Measurements from ENCODE around the gene BTC. TPM values are rescaled to one million over a fixed set of nuclear protein-coding genes. Genes with fewer than 3 reads are reported as not detected.

The BTC gene
- total and polyA plus RNA-seq, 9 of the 15 experiments (the other 6 are each of a cell fraction or from before 2014, with no cell fraction given) = not detected

DNA sequence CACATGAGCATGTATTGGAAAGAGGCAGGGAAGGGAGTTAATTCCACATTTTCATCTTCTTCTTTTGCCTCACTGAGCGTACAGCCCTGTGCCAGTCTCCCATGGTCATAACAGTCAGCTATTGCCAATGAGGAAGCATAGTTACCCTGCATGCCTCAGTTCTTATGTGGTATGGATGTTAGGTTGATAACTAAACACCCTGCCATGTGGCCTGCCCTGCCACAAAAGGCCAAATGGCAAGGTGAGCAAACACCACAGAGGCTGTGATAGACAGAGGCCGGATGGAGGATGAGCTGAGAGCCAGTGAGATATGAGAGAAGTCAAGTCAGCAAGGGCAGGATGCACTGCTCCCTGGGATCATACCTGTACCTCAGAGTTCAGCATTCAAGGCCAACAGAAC lies 59.3 kb downstream of the BTC start:
- H3K9me3 ChIP-seq (replicated peaks; ENCODE audit: control insufficient read depth, insufficient read depth, low read depth, low read length) = no peaks in the 10 kb centered on the region
- H3K79me2 ChIP-seq (ENCODE audit: control insufficient read depth, insufficient read depth, low read length) = no peaks in the 10 kb centered on the region
- H3K9me1 ChIP-seq (ENCODE audit: control insufficient read depth, insufficient read depth, low read length) = no peaks in the 10 kb centered on the region
- no peak overlapping the region for H3K4me3 ChIP-seq
- FAIRE-seq (no peak), ATAC-seq (no peak), DNase-seq (ENCODE audit: extremely low read depth in 1 of 4, low spot score in 3 of 4) (no peak)
- WGBS (ENCODE audit: insufficient coverage, low coverage, missing lambda C conversion rate) = 0% methylated on average over 2 of the region's 2 CpGs
- no peaks in the 10 kb centered on the region for H3K4me1 ChIP-seq (replicated peaks in 1 of 2; ENCODE audit: control insufficient read depth in 2 of 2, insufficient read depth in 2 of 2, low read length in 2 of 2)
- no peak overlapping the region for H3K4me2 ChIP-seq (ENCODE audit: insufficient read depth, low read length)
- no peaks in the 10 kb centered on the region for H4K20me1 ChIP-seq (replicated peaks; ENCODE audit: control insufficient read depth, insufficient read depth, low read length)
- intact Hi-C loops (cut with micrococcal nuclease) = no loop called here
- no TSS peak for BruUV-seq (replicated peaks)
- no peaks in the 10 kb centered on the region for H3K36me3 ChIP-seq (ENCODE audit: control insufficient read depth, insufficient read depth, low read length)
- H3K27me3 ChIP-seq (ENCODE audit: control insufficient read depth in 2 of 2, insufficient read depth in 2 of 2, low read length in 2 of 2) = peaks cover 0 to 9% of the 10 kb centered on the region in 2 experiments; a peak in 2 of 5 replicates
- H3K9ac ChIP-seq (ENCODE audit: insufficient read depth in 1 of 2, low read depth in 2 of 2, low read length in 2 of 2) = no peak overlapping the region
- POLR2A ChIA-PET = no interaction called here
- CTCF ChIA-PET (ENCODE audit: low intra/inter-chr PET ratio) = no interaction called here
- no peak overlapping the region for H3K27ac ChIP-seq (ENCODE audit: extremely low read depth, low read depth, low read length)
- in situ Hi-C loops (cut with MboI) = no loop called here
- no peak overlapping the region for H2AFZ ChIP-seq (ENCODE audit: low read depth, low read length)
- no peak for TF ChIP-seq ZNF766 (CRISPR knock-in tag; conservative IDR thresholded peaks at IDR 0.05)
- no peak for TF ChIP-seq ZNF197 (CRISPR knock-in tag; IDR thresholded peaks at IDR 0.05; ENCODE audit: low read depth)
- TF ChIP-seq EGR1 (conservative IDR thresholded peaks at IDR 0.05) = no peak
- TF ChIP-seq PHTF2 (CRISPR knock-in tag; IDR thresholded peaks at IDR 0.05) = no peak
- TF ChIP-seq E4F1 (CRISPR knock-in tag; IDR thresholded peaks at IDR 0.05; ENCODE audit: borderline replicate concordance) = no peak
- no peak for TF ChIP-seq KLF1 (tag; IDR thresholded peaks at IDR 0.05)
- no peak for TF ChIP-seq ZNF282 (CRISPR knock-in tag; IDR thresholded peaks at IDR 0.05)
- no peak for TF ChIP-seq ARID2 (IDR thresholded peaks at IDR 0.05)
- no peak for TF ChIP-seq MXD1 (CRISPR knock-in tag; IDR thresholded peaks at IDR 0.05; ENCODE audit: borderline replicate concordance, poor library complexity, severe bottlenecking)
- TF ChIP-seq MCM7 (IDR thresholded peaks at IDR 0.05) = no peak
